ENCODE measurements around the gene CCDC102B. TPM values are rescaled to one million over a fixed set of nuclear protein-coding genes. Genes with fewer than 3 reads are reported as not detected.
A peak's percentile ranks its signal among the peaks of the same experiment; 100 is the strongest.

CCDC102B gene
- total RNA-seq, 1 experiment from 2014 or later = 3.1 TPM

DNA sequence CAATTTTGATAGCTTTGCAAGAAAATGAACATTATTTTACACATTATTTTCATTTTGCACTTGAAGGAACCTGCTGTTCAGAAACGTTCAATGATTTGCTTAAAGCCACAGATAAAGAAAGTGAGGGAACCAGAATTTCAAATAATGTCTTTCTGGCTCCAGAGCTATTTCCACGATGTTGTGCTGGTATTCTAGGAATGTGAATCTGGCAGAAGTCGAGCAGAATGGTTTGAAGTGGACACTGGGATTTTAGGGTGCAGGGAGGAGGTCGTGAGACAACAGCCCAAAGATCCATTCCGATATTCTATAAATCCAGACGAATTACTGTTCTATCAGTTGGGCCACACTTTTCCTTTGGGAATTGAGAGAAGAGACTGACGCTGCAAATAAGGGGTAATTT lies 2.2 kb downstream of the CCDC102B start:
- POLR2A ChIA-PET = no interaction called here
- no peaks in the 10 kb centered on the region for H3K9me3 Mint-ChIP-seq
- H3K27ac Mint-ChIP-seq = no peak overlapping the region
- H3K4me3 Mint-ChIP-seq = no peak overlapping the region
- CTCF ChIA-PET = no interaction called here
- no peak for TF ChIP-seq KAT7 (CRISPR knock-in tag; IDR thresholded peaks at IDR 0.05; ENCODE audit: borderline replicate concordance)
- TF ChIP-seq ZBTB21 (CRISPR knock-in tag; IDR thresholded peaks at IDR 0.05; ENCODE audit: borderline replicate concordance) = no peak
- peak; percentile 78 for ATAC-seq
- H3K36me3 Mint-ChIP-seq = no peaks in the 10 kb centered on the region
- H3K4me1 Mint-ChIP-seq = peaks cover 11% of the 10 kb centered on the region
- no peaks in the 10 kb centered on the region for H3K27me3 Mint-ChIP-seq (ENCODE audit: low read depth)
- no peak for DNase-seq (ENCODE audit: low spot score)

DNA sequence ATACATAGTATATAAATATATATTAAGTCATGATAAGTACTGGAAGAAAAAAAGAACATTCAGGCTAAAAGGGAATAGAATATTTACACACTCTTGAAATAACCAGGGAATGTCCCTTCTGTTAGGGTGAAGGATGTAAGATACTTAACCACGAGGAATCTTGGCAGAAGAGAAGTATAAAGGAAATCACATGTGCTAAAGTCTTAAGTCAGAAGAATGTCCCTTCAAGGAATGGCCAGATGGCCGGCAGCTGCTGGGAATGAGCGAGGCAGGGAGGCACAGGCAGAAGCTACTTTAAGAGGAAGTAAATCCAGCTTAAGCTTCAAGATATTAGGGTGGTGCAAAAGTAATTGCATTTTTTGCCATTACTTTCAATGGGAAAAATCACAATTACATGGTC lies 5.5 kb downstream of the CCDC102B start:
- TF ChIP-seq, protein P1, sequence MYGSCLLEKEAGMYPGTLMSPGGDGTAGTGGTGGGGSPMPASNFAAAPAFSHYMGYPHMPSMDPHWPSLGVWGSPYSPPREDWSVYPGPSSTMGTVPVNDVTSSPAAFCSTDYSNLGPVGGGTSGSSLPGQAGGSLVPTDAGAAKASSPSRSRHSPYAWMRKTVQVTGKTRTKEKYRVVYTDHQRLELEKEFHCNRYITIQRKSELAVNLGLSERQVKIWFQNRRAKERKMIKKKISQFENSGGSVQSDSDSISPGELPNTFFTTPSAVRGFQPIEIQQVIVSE (CRISPR knock-in tag; IDR thresholded peaks at IDR 0.05; ENCODE audit: borderline replicate concordance) = no peak
- TF ChIP-seq CBFB (CRISPR knock-in tag; IDR thresholded peaks at IDR 0.05; ENCODE audit: low read depth) = no peak
- POLR2A ChIA-PET = no interaction called here
- ATAC-seq = no peak
- CTCF ChIA-PET = no interaction called here
- no peaks in the 10 kb centered on the region for H3K36me3 Mint-ChIP-seq
- H3K27me3 Mint-ChIP-seq (ENCODE audit: low read depth) = no peaks in the 10 kb centered on the region
- H3K4me1 Mint-ChIP-seq = peaks cover 11% of the 10 kb centered on the region
- no peaks in the 10 kb centered on the region for H3K9me3 Mint-ChIP-seq
- H3K4me3 Mint-ChIP-seq = no peak overlapping the region
- no peak overlapping the region for H3K27ac Mint-ChIP-seq
- DNase-seq (ENCODE audit: low spot score) = no peak

DNA sequence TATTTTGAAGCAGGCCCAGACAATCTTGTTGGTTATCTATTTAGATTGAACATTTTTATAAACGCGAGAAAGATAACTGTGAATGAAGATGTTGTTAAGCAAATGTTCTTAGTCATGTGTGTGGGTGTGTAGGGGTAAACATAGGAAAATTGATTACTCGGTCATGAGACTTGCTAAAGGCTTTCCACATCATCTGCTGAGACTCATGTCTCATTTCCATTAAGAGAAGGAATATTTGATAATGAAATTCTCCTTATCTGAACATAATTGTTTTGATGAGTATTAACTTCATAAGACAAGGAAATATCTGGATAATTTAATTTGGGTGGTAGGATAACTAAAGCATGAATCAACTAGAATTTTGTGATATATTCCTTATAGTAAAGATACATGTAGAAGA lies 19.7 kb downstream of the CCDC102B start:
- Mint-ChIP-seq H3K27ac (no peak overlapping the region), H3K27me3 (ENCODE audit: low read depth) (no peaks in the 10 kb centered on the region), H3K36me3 (no peaks in the 10 kb centered on the region), H3K4me1 (no peaks in the 10 kb centered on the region), H3K9me3 (peaks cover 2% of the 10 kb centered on the region; the same call in 1 of the 2 replicates), H3K4me3 (no peak overlapping the region)
- DNase-seq (ENCODE audit: low spot score) (no peak), ATAC-seq (no peak)
- POLR2A ChIA-PET = no interaction called here
- TF ChIP-seq, protein P2, sequence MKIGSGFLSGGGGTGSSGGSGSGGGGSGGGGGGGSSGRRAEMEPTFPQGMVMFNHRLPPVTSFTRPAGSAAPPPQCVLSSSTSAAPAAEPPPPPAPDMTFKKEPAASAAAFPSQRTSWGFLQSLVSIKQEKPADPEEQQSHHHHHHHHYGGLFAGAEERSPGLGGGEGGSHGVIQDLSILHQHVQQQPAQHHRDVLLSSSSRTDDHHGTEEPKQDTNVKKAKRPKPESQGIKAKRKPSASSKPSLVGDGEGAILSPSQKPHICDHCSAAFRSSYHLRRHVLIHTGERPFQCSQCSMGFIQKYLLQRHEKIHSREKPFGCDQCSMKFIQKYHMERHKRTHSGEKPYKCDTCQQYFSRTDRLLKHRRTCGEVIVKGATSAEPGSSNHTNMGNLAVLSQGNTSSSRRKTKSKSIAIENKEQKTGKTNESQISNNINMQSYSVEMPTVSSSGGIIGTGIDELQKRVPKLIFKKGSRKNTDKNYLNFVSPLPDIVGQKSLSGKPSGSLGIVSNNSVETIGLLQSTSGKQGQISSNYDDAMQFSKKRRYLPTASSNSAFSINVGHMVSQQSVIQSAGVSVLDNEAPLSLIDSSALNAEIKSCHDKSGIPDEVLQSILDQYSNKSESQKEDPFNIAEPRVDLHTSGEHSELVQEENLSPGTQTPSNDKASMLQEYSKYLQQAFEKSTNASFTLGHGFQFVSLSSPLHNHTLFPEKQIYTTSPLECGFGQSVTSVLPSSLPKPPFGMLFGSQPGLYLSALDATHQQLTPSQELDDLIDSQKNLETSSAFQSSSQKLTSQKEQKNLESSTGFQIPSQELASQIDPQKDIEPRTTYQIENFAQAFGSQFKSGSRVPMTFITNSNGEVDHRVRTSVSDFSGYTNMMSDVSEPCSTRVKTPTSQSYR (CRISPR knock-in tag; IDR thresholded peaks at IDR 0.05) = no peak
- TF ChIP-seq ZNF512 (CRISPR knock-in tag; IDR thresholded peaks at IDR 0.05; ENCODE audit: borderline replicate concordance) (no peak), FOXK1 (CRISPR knock-in tag; IDR thresholded peaks at IDR 0.05) (no peak), ZNF121 (CRISPR knock-in tag; IDR thresholded peaks at IDR 0.05) (no peak), NR3C1 (CRISPR knock-in tag; conservative IDR thresholded peaks at IDR 0.05; ENCODE audit: low read depth) (no peak), TP53 (CRISPR knock-in tag; IDR thresholded peaks at IDR 0.05) (no peak), SMAD4 (CRISPR knock-in tag; IDR thresholded peaks at IDR 0.05) (no peak), ELF4 (CRISPR knock-in tag; IDR thresholded peaks at IDR 0.05; ENCODE audit: low read depth) (no peak), AR (CRISPR knock-in tag; IDR thresholded peaks at IDR 0.05) (no peak)
- TF ChIP-seq, protein P3, sequence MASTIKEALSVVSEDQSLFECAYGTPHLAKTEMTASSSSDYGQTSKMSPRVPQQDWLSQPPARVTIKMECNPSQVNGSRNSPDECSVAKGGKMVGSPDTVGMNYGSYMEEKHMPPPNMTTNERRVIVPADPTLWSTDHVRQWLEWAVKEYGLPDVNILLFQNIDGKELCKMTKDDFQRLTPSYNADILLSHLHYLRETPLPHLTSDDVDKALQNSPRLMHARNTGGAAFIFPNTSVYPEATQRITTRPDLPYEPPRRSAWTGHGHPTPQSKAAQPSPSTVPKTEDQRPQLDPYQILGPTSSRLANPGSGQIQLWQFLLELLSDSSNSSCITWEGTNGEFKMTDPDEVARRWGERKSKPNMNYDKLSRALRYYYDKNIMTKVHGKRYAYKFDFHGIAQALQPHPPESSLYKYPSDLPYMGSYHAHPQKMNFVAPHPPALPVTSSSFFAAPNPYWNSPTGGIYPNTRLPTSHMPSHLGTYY (CRISPR knock-in tag; IDR thresholded peaks at IDR 0.05) = no peak
- TF ChIP-seq, protein P4, sequence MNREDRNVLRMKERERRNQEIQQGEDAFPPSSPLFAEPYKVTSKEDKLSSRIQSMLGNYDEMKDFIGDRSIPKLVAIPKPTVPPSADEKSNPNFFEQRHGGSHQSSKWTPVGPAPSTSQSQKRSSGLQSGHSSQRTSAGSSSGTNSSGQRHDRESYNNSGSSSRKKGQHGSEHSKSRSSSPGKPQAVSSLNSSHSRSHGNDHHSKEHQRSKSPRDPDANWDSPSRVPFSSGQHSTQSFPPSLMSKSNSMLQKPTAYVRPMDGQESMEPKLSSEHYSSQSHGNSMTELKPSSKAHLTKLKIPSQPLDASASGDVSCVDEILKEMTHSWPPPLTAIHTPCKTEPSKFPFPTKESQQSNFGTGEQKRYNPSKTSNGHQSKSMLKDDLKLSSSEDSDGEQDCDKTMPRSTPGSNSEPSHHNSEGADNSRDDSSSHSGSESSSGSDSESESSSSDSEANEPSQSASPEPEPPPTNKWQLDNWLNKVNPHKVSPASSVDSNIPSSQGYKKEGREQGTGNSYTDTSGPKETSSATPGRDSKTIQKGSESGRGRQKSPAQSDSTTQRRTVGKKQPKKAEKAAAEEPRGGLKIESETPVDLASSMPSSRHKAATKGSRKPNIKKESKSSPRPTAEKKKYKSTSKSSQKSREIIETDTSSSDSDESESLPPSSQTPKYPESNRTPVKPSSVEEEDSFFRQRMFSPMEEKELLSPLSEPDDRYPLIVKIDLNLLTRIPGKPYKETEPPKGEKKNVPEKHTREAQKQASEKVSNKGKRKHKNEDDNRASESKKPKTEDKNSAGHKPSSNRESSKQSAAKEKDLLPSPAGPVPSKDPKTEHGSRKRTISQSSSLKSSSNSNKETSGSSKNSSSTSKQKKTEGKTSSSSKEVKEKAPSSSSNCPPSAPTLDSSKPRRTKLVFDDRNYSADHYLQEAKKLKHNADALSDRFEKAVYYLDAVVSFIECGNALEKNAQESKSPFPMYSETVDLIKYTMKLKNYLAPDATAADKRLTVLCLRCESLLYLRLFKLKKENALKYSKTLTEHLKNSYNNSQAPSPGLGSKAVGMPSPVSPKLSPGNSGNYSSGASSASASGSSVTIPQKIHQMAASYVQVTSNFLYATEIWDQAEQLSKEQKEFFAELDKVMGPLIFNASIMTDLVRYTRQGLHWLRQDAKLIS (CRISPR knock-in tag; IDR thresholded peaks at IDR 0.05; ENCODE audit: borderline replicate concordance) = no peak
- TF ChIP-seq, protein P1 (CRISPR knock-in tag; IDR thresholded peaks at IDR 0.05; ENCODE audit: borderline replicate concordance) = no peak
- CTCF ChIA-PET = no interaction called here

All from WTC11 (cell line).